Measurements from ENCODE around the gene LASP1.

GRCh38 chr17:38872027-38872511 is 2.2 kb downstream of the LASP1 start:
- TF ChIP-seq, protein P1, sequence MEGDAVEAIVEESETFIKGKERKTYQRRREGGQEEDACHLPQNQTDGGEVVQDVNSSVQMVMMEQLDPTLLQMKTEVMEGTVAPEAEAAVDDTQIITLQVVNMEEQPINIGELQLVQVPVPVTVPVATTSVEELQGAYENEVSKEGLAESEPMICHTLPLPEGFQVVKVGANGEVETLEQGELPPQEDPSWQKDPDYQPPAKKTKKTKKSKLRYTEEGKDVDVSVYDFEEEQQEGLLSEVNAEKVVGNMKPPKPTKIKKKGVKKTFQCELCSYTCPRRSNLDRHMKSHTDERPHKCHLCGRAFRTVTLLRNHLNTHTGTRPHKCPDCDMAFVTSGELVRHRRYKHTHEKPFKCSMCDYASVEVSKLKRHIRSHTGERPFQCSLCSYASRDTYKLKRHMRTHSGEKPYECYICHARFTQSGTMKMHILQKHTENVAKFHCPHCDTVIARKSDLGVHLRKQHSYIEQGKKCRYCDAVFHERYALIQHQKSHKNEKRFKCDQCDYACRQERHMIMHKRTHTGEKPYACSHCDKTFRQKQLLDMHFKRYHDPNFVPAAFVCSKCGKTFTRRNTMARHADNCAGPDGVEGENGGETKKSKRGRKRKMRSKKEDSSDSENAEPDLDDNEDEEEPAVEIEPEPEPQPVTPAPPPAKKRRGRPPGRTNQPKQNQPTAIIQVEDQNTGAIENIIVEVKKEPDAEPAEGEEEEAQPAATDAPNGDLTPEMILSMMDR (IDR thresholded peaks at IDR 0.05), result no peak
- no peak for TF ChIP-seq POLR2A (IDR thresholded peaks at IDR 0.05)
